ENCODE data around the gene OLFML1. TPM values are rescaled to one million over a fixed set of nuclear protein-coding genes. Genes with fewer than 3 reads are reported as not detected.

OLFML1 gene
- total and polyA plus RNA-seq, 2 of the 8 experiments (the other 6 are each of a cell fraction or from before 2014, with no cell fraction given) = 0.24 TPM; not detected in 1

GRCh38 chr11:7543302-7543701 lies 58.0 kb downstream of the OLFML1 start:
- H4K20me1 ChIP-seq (replicated peaks in 1 of 2; ENCODE audit: control insufficient read depth in 1 of 2, insufficient read depth in 2 of 2, low read length in 2 of 2) = no peaks in the 10 kb centered on the region
- ChIA-PET CTCF (ENCODE audit: partially characterized antibody) (interaction anchor here (1.0 to 1.6 kb wide), 6 partner anchors 8 to 145 kb away, joined by 3 to 5 read pairs (median 4); no protein-coding TSS in a partner anchor), POLR2A (ENCODE audit: partially characterized antibody) (no interaction called here)
- H4K5ac ChIP-seq (ENCODE audit: insufficient read length, low read depth, low read length) = no peak overlapping the region
- H3K9me3 ChIP-seq (ENCODE audit: insufficient read depth in 2 of 2, low read depth in 1 of 2, low read length in 1 of 2) = no peaks in the 10 kb centered on the region
- H3K4me1 ChIP-seq (replicated peaks in 1 of 4; ENCODE audit: control insufficient read depth in 3 of 4, insufficient read depth in 4 of 4, low read length in 3 of 4) = peaks cover 0 to 5% (median 2%) of the 10 kb centered on the region in 4 experiments; a peak in 2 of 7 replicates
- no peak overlapping the region for H4K8ac ChIP-seq (ENCODE audit: extremely low read depth, insufficient read depth, low read length)
- no peak overlapping the region for H3K14ac ChIP-seq (ENCODE audit: insufficient read length)
- no peak overlapping the region for H3K4ac ChIP-seq (replicated peaks; ENCODE audit: insufficient read length, low read depth, low read length)
- H2BK15ac ChIP-seq (ENCODE audit: low read length) = no peak overlapping the region
- H3K23me2 ChIP-seq (ENCODE audit: low read depth, low read length) = no peaks in the 10 kb centered on the region
- H3K4me3 ChIP-seq (ENCODE audit: extremely low read depth in 1 of 4, insufficient read depth in 2 of 4, low read depth in 3 of 4, low read length in 4 of 4) = no peak overlapping the region
- H2AFZ ChIP-seq (ENCODE audit: low read length) = no peak overlapping the region
- no peaks in the 10 kb centered on the region for H3K27me3 ChIP-seq (replicated peaks in 1 of 4; ENCODE audit: control insufficient read depth in 3 of 4, extremely low read depth in 1 of 4, insufficient read depth in 3 of 4, low read length in 3 of 4)
- H3K56ac ChIP-seq (replicated peaks; ENCODE audit: insufficient read length, low read depth, low read length) = no peak overlapping the region
- no peak overlapping the region for H2AK5ac ChIP-seq (ENCODE audit: low read depth, low read length)
- no peak overlapping the region for H4K91ac ChIP-seq (replicated peaks; ENCODE audit: insufficient read length, low read length)
- H3K27ac ChIP-seq (ENCODE audit: low read depth, low read length) = no peak overlapping the region
- no peak overlapping the region for H2BK12ac ChIP-seq (ENCODE audit: low read depth, low read length)
- no peak overlapping the region for H3K23ac ChIP-seq (ENCODE audit: insufficient read length)
- FAIRE-seq (no peak), DNase-seq (ENCODE audit: low read depth in 1 of 2, low spot score in 2 of 2) (no peak)
- H2BK120ac ChIP-seq (replicated peaks; ENCODE audit: low read depth, low read length) = no peak overlapping the region
- no peaks in the 10 kb centered on the region; the same call in 1 of the 2 replicates for H3K79me1 ChIP-seq (ENCODE audit: low read depth, low read length)
- H3K4me2 ChIP-seq (ENCODE audit: insufficient read depth in 1 of 2, low read depth in 2 of 2, low read length in 2 of 2) = no peak overlapping the region
- H3K9ac ChIP-seq (replicated peaks in 1 of 4; ENCODE audit: extremely low read depth in 1 of 4, low read depth in 3 of 4, low read length in 3 of 4) = no peak overlapping the region; a peak in 1 of 7 replicates
- no peak overlapping the region for H2BK20ac ChIP-seq (ENCODE audit: low read length)
- H3K36me3 ChIP-seq (ENCODE audit: control insufficient read depth in 2 of 4, insufficient read depth in 4 of 4, low read length in 3 of 4) = no peaks in the 10 kb centered on the region
- H2BK5ac ChIP-seq (ENCODE audit: low read depth, low read length) = no peak overlapping the region
- no peaks in the 10 kb centered on the region for H3K79me2 ChIP-seq (ENCODE audit: control insufficient read depth in 1 of 2, insufficient read depth in 2 of 2, low read length in 2 of 2)
- H3K18ac ChIP-seq (ENCODE audit: extremely low read depth, low read length) = no peak overlapping the region
- WGBS, 2 experiments (ENCODE audit: extremely low coverage in 1 of 2, insufficient coverage in 1 of 2, insufficient read length in 1 of 2, insufficient replicate concordance in 2 of 2, low coverage in 1 of 2, low lambda C conversion rate in 2 of 2, missing lambda C conversion rate in 1 of 2) = 88% methylated on average over 1 of the region's 1 CpG; no CpG with 5 or more reads in 1 of the 2 experiments
- TF ChIP-seq EP300 (IDR thresholded peaks at IDR 0.05; ENCODE audit: borderline replicate concordance in 1 of 2, low read depth in 2 of 2, low read length in 2 of 2) = no peak
- no peak for TF ChIP-seq SAP30 (IDR thresholded peaks at IDR 0.05; ENCODE audit: insufficient read depth, insufficient replicate concordance, low read length)
